ENCODE results near the gene MAN1C1. TPM values are rescaled to one million over a fixed set of nuclear protein-coding genes. Genes with fewer than 3 reads are reported as not detected.

MAN1C1 gene
- total RNA-seq, 1 experiment from 2014 or later = 1.2 TPM

DNA sequence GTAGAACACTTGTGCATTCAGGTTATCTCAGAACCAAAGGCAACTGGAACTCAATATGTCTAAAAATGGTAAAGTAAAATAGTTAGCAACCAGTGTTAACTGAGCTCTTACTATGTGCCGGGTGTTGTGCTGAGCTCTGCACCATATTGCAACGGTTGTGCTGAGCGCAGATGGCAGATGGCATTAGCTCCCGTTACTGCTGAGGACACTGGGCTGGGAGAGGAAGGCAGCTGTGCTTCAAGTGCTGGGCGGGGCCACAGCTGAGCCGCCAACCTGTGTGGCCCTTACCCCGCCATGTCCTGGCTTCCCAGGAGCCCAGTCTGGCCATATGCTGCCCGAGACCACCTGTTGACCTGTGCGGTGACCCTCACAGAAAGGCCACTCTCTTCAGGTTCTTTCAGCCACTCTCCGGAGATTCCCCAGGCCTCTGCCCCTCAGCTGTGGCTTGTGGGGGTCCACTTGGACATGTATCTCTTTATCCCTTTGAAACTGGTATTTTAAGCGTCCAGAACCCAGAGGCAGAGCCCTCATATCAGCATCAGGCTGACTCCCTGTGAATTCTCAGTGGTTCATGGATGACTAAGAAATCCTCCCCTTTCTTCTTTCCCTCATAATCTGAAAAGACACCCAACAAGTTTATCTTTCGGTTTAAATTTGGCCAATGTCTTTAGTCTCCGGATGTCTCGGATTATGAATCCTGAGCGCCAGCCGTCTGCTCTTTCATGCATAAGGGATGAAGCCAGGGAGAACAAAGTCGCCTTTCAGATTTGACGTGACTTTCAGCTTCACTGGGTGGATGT, 46.8 kb upstream of the MAN1C1 start:
- CTCF ChIA-PET = no interaction called here
- peak overlapping the region; percentile 96 for H3K27ac ChIP-seq (ENCODE audit: low read depth, low read length)

GRCh38 chr1:25570798-25571521, 45.6 kb upstream of the MAN1C1 start:
- no TSS peak for BruUV-seq (replicated peaks)
- ATAC-seq = no peak
- RAD21 ChIA-PET (ENCODE audit: low non-redundant PET in 1 of 2, low total read pairs in 2 of 2, uncharacterized antibody in 2 of 2, unreplicated experiment in 2 of 2) = no interaction called here

More for the DNA sequence above, 46.8 kb upstream of the MAN1C1 start:
- Histone ChIP-seq H4K20me1 (ENCODE audit: insufficient read depth) (no peaks in the 10 kb centered on the region), H3K36me3 (ENCODE audit: control insufficient read depth in 1 of 2, insufficient read depth in 2 of 2, low read length in 2 of 2) (no peaks in the 10 kb centered on the region), H3K9ac (ENCODE audit: low read length) (peak overlapping the region; percentile 69), H3K4me2 (ENCODE audit: low read length) (peak overlapping the region; percentile 94), H3K4me1 (ENCODE audit: control insufficient read depth in 1 of 2, insufficient read depth in 2 of 2, low read length in 2 of 2) (peaks cover 33 to 52% of the 10 kb centered on the region in 2 experiments), H3K9me3 (ENCODE audit: control insufficient read depth in 1 of 2, insufficient read depth in 1 of 2, low read depth in 1 of 2, low read length in 2 of 2) (no peaks in the 10 kb centered on the region), H3K9me2 (ENCODE audit: insufficient read depth) (no peaks in the 10 kb centered on the region), H3K27me3 (ENCODE audit: insufficient read depth, low read length) (no peaks in the 10 kb centered on the region), H3K79me2 (ENCODE audit: insufficient read depth, low read length) (no peaks in the 10 kb centered on the region), H2AFZ (ENCODE audit: low read depth, low read length, poor library complexity, severe bottlenecking) (no peak overlapping the region), H3K4me3 (replicated peaks in 1 of 2; ENCODE audit: low read depth in 1 of 2, low read length in 2 of 2) (peak overlapping the region in 1 of 2 experiments; percentile 52; a peak in 1 of 4 replicates)
- POLR2A ChIA-PET = no interaction called here
- TF ChIP-seq CBX3 (IDR thresholded peaks at IDR 0.05; ENCODE audit: low read depth) = no peak
- no peak for TF ChIP-seq JUND (IDR thresholded peaks at IDR 0.05)
- TF ChIP-seq ZFX (IDR thresholded peaks at IDR 0.05) = no peak
- TF ChIP-seq FOSL1 (IDR thresholded peaks at IDR 0.05; ENCODE audit: low read depth) = no peak
- no peak for TF ChIP-seq SRF (IDR thresholded peaks at IDR 0.05; ENCODE audit: low read depth)
- intact Hi-C loops (cut with micrococcal nuclease) = loop anchor here (2.0 kb wide), 2 partner anchors 21 to 39 kb away; no protein-coding TSS in a partner anchor
- no peak for DNase-seq (ENCODE audit: low read depth, low spot score)
- RAD21 ChIA-PET (ENCODE audit: low non-redundant PET in 1 of 2, low total read pairs in 2 of 2, uncharacterized antibody in 2 of 2, unreplicated experiment in 2 of 2) = interaction anchor here in 1 of 2 experiments (1.3 kb wide), 1 partner anchor 124 kb away, joined by 3 read pairs; no protein-coding TSS in a partner anchor
- BruUV-seq (replicated peaks) = no TSS peak
- no peak for ATAC-seq

More at GRCh38 chr1:25570798-25571521, 45.6 kb upstream of the MAN1C1 start:
- H3K9me2 ChIP-seq (ENCODE audit: insufficient read depth) = no peaks in the 10 kb centered on the region
- no peaks in the 10 kb centered on the region for H3K79me2 ChIP-seq (ENCODE audit: insufficient read depth, low read length)
- H3K4me2 ChIP-seq (ENCODE audit: low read length) = no peak overlapping the region
- no peaks in the 10 kb centered on the region for H3K9me3 ChIP-seq (ENCODE audit: control insufficient read depth in 1 of 2, insufficient read depth in 1 of 2, low read depth in 1 of 2, low read length in 2 of 2)
- POLR2A ChIA-PET = no interaction called here
- TF ChIP-seq POLR2AphosphoS5 (IDR thresholded peaks at IDR 0.05; ENCODE audit: low read depth, low read length) (no peak), EGR1 (IDR thresholded peaks at IDR 0.05; ENCODE audit: low read depth) (no peak), ZNF274 (IDR thresholded peaks at IDR 0.05; ENCODE audit: low read depth, low read length) (no peak), EZH2phosphoT487 (IDR thresholded peaks at IDR 0.05; ENCODE audit: borderline replicate concordance) (no peak), YY1 (IDR thresholded peaks at IDR 0.05; ENCODE audit: extremely low read depth, insufficient replicate concordance, low read depth, low read length) (no peak)
- TF ChIP-seq, protein P1, sequence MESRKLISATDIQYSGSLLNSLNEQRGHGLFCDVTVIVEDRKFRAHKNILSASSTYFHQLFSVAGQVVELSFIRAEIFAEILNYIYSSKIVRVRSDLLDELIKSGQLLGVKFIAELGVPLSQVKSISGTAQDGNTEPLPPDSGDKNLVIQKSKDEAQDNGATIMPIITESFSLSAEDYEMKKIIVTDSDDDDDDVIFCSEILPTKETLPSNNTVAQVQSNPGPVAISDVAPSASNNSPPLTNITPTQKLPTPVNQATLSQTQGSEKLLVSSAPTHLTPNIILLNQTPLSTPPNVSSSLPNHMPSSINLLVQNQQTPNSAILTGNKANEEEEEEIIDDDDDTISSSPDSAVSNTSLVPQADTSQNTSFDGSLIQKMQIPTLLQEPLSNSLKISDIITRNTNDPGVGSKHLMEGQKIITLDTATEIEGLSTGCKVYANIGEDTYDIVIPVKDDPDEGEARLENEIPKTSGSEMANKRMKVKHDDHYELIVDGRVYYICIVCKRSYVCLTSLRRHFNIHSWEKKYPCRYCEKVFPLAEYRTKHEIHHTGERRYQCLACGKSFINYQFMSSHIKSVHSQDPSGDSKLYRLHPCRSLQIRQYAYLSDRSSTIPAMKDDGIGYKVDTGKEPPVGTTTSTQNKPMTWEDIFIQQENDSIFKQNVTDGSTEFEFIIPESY (IDR thresholded peaks at IDR 0.05; ENCODE audit: extremely low read depth, insufficient replicate concordance, low read length) = no peak
- TF ChIP-seq, protein P2, sequence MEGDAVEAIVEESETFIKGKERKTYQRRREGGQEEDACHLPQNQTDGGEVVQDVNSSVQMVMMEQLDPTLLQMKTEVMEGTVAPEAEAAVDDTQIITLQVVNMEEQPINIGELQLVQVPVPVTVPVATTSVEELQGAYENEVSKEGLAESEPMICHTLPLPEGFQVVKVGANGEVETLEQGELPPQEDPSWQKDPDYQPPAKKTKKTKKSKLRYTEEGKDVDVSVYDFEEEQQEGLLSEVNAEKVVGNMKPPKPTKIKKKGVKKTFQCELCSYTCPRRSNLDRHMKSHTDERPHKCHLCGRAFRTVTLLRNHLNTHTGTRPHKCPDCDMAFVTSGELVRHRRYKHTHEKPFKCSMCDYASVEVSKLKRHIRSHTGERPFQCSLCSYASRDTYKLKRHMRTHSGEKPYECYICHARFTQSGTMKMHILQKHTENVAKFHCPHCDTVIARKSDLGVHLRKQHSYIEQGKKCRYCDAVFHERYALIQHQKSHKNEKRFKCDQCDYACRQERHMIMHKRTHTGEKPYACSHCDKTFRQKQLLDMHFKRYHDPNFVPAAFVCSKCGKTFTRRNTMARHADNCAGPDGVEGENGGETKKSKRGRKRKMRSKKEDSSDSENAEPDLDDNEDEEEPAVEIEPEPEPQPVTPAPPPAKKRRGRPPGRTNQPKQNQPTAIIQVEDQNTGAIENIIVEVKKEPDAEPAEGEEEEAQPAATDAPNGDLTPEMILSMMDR (IDR thresholded peaks at IDR 0.05 in 2 of 3, conservative IDR thresholded peaks at IDR 0.05 in 1 of 3; ENCODE audit: borderline replicate concordance in 1 of 3, insufficient read depth in 1 of 3, low read depth in 2 of 3, low read length in 2 of 3) = no peak
- CTCF ChIA-PET = no interaction called here
- no peaks in the 10 kb centered on the region for H3K27me3 ChIP-seq (ENCODE audit: insufficient read depth, low read length)
- no peak overlapping the region for H3K9ac ChIP-seq (ENCODE audit: low read length)
- no peak overlapping the region for H2AFZ ChIP-seq (ENCODE audit: low read depth, low read length, poor library complexity, severe bottlenecking)
- no peaks in the 10 kb centered on the region for H3K36me3 ChIP-seq (ENCODE audit: control insufficient read depth in 1 of 2, insufficient read depth in 2 of 2, low read length in 2 of 2)
- DNase-seq (ENCODE audit: low read depth, low spot score) = no peak
- H3K27ac ChIP-seq (ENCODE audit: low read depth, low read length) = no peak overlapping the region
- H3K4me3 ChIP-seq (replicated peaks in 1 of 2; ENCODE audit: low read depth in 1 of 2, low read length in 2 of 2) = no peak overlapping the region
- intact Hi-C loops (cut with micrococcal nuclease) = no loop called here
- peaks cover 33 to 60% of the 10 kb centered on the region in 2 experiments for H3K4me1 ChIP-seq (ENCODE audit: control insufficient read depth in 1 of 2, insufficient read depth in 2 of 2, low read length in 2 of 2)
- no peaks in the 10 kb centered on the region for H4K20me1 ChIP-seq (ENCODE audit: insufficient read depth)

All from HCT116 (cell line).